ENCODE measurements around the gene RITA1.
A peak's percentile ranks its signal among the peaks of the same experiment; 100 is the strongest.
"Not testable (repeated sequence)": the region's sequence is repeated elsewhere in the genome, so short reads cannot be mapped to it uniquely, and the experiment has no call there.

RITA1 gene

GRCh38 chr12:113204804-113205203 is 19.3 kb downstream of the RITA1 start:
- DNase-seq = no peak

DNA sequence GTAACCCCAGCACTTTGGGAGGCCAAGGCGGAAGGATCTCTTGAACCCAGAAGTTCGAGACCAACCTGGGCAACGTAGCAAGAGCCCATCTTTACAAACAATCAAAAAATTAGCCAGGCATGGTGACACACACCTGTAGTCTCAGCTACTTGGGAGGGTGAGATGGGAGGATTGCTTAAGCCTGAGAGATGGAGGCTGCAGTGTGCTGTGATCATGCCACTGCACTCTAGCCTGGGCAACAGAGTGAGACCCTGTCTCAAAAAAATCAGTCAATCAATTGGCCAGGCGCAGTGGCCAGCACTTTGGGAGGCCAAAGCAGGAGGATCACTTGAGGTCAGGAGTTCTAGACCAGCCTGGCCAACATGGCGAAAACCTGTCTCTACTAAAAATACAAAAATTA is 21.3 kb downstream of the RITA1 start:
- DNase-seq = not testable (repeated sequence)

- no peak for DNase-seq
Measured at GRCh38 chr12:113207613-113208040, 22.1 kb downstream of the RITA1 start.

DNA sequence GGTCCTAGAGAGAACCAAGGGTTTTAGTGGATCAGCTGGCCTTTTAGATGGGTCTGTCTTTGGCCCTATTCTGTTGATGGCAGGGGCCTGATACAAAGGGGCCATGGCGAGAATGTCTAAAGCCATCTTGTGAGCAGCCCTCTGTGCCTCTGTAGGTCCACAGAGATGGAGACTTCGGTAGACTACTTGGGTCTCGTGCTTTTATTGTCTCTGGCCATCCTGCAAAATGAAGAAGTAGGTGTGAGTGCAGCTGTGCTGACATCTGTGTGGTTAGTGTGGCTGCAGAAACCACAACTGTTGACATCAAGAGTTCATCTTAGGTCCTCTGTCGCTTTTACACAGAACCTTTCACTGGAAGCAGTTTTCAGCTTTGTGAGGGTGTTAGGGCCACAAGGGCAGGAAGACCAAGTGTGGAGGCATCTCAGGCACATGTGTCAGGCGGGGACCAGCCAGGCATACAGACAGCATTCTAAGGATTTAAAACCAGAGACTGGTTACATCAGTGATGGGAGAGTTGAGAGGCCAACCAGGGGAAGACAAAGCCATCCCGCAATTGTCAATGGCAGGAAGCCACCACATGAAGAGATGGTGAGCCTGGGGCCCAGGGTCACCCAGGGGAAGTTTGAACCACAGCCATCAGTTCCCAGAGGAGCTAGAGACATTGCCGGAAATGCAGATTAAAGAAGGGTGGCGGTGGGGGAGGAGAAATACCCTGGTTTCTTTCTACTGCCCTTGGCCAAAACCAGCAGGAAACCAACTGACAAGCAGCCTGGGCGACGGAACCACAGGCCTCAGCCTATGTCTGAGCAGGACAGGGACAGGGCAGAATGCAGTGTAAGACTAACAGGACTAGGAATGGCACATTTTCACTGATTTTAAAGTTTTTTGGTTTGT is 22.8 kb downstream of the RITA1 start:
- DNase-seq = peak; percentile 80

- no peak for DNase-seq
Measured at GRCh38 chr12:113211160-113211559, 25.6 kb downstream of the RITA1 start.

DNA sequence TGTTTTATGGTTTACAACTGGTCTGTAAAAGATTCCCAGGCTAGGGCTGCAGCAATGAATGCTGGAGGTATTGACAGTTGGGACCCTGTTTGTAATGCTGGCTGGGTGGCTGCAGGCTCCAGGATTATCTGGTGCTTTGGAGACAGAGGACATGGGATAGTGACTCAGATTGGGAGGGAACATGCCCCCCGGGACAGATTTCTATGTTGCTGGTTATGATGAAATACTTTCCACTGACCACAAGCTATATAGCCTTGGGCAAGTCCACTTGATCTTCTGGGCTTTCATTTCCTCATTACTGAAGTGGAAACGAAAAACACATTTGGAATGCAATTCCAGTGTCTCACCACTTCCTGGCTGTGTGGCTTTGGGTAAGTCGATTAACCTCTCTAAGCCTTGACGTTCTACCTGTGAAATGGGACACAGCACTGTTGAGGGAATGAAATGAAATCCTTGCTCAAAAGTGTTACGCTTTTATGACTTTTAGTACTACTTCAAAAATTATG is 29.4 kb downstream of the RITA1 start:
- DNase-seq = no peak

DNA sequence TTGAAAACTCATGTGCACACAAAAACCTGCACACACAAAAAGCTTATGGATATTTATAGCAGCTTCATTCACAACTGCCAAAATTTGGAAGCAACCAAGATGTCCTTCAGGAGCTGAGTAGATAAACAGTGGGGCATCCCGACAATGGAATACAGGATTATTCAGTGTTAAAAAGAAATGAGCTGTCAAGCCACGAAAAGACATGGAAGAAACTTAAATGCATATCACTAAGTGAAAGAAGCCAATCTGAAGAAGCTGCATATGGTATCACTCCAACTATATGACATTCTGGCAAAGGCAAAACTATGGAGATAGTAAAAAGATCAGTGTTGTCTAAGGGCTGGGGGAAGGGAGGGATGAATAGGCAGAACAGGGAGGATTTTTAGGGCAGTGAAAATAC is 30.5 kb downstream of the RITA1 start:
- DNase-seq = no peak

DNA sequence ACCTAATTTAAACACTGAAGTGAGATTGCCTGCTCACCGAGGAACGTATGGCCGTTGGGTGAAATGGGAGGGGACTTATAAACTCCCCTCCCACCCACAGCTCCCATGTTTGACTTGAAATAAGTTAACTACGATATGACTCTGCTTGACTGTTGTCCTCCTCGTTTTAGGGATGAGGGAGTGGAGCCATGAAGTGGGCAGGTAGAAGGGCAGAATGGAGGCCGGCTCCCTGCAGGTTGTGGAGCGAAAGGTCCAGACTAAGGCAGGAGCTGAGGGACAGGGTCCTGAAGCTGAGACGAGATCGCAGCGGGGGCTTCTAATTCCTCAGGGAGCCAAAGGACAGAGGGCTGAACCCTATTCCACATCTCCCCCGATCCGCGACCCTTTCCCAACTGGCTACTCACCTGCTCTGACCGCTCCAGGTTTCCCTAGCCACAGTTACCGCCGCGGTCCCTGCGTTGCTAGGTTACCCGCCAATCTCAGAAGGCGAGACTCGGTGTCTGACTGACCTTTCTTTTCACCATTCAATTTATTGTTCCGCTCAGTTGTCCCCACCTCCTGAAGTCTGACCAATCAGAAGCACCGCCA is 35.2 kb downstream of the RITA1 start:
- no peak for DNase-seq

GRCh38 chr12:113221181-113221996 is 35.9 kb downstream of the RITA1 start, which contains the start of gene TPCN1:
TPCN1 (plus strand) TSS chr12:113221464; CDS start chr12:113226853, 5,389 bp downstream.
- peak; percentile 98 for DNase-seq

DNA sequence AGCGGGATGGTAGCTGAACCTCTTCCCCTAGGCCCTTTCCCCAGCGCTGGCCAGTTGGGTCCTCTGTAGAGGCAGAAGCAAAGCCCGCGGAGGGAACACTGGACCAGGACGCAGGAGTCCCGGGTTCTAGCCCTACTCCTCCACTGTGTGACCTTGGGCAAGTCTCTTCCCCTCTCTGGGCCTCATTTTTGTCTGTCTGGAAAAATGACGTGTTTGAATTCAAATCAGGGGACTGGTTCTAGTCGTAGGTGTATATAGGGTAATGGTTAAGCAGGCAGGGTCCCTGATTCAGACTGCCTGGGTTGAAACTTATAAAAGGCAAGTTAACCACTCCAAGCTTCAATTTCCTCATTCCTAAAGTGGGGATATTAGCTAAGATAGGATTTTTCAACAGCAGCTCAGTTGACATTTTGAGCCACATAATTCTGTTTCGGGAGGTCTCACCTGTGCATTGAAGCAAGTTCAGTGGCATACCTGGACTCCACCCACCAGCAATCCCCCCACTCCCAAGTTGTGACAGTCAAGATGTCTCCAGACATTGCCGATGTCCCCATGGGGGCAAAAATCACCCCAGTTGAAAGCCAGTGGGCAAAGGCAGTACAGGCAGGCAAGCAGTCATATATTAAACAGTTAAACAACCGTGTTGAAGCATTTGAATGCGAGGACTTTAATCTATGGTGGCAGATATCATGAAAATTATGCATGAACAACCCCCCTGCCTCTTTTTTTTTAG is 36.6 kb downstream of the RITA1 start:
- no peak for DNase-seq

- no peak for DNase-seq
Measured at GRCh38 chr12:113222730-113223531, 37.4 kb downstream of the RITA1 start.

GRCh38 chr12:113224955-113225354 is 39.4 kb downstream of the RITA1 start:
- no peak for DNase-seq

- DNase-seq = no peak
Measured at GRCh38 chr12:113226696-113227568, 41.4 kb downstream of the RITA1 start.

- no peak for DNase-seq
Measured at GRCh38 chr12:113227686-113228391, 42.3 kb downstream of the RITA1 start.

DNA sequence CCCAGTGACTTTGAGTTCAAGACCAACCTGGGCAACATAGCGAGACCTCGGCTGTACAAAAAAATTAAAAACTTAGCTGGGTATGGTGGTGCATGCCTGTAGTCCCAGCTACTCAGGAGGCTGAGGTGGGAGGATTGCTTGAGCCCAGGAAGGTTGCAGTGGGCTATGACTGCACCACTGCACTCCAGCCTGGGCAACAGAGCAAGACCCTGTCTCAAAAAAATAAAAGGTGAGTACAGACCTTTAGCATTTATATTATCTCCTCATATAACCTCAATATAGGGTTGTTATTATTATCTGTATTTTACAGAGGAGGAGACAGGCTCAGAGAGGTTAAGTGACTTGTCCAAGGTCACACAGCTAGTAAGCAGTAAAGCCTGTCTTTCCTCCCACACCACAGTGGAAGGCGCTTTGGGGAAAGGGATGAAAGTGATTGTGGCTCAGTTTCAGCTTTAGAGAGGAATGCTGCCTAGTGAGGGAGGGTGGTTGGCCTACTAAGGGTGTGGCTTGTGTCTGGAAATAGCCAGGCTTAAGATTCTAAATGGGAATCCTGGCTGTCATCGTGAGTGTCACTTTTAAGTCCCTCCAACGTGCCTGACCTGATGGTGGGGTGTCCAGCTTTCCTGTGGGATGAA is 43.0 kb downstream of the RITA1 start:
- no peak for DNase-seq

GRCh38 chr12:113230315-113231234 is 45.1 kb downstream of the RITA1 start:
- DNase-seq = no peak

DNA sequence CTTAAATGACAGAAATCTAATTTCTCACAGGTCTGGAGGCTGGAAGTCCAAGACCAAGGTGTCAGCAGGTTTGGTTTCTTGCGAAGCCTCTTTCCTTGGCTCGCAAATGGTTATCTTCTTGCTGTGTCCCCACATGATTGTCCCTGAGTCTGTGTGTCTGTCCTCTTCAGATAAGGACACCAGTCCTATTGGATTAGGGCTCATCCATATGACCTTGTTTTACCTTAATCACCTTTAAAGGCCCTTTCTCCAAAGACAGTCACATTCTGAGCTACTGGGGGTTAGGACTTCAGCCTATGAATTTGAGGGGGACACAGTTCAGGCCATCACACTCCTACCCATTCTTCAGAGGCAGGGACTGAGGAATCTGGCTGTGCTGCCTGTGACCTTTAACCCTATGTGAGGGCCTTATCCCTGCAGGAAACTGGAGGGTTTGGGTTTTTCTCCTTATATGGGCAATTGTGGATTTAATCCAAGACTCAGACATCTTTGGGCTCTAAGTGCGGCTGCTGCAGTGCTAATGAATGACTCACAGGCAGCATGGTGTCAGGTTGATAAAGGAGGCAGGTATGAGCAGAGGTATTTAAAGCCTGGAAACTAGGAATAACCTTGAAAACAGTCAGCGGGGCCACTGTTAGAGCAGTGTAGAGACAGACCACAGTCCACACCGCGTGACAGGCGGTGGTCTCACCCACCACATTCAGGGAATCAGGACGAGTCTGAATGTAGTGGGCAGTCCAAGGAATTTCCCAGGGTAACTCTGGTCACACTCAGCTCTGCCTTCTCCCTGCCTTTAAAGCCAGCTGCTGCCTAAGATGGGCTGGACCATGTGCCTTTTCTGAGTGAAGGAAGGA is 45.9 kb downstream of the RITA1 start:
- no peak for DNase-seq
